CD4-positive, CD25-positive, alpha-beta regulatory T cell (primary cell): ENCODE measurements around the gene ZFC3H1. TPM values are rescaled to one million over a fixed set of nuclear protein-coding genes. Genes with fewer than 3 reads are reported as not detected.
A peak's percentile ranks its signal among the peaks of the same experiment; 100 is the strongest.

Experiments
- ATAC-seq, 2 donors: fragments of 150-1000 bp; cut with Tn5 transposase; one replicate each; pipeline ENCODE4 v1.10.0; 2021; ENCODE audit warnings: low read depth in 2 of 2, moderate number of reproducible peaks in 2 of 2, moderate library complexity in 1 of 2
- DNase-seq, 3 donors: peaks; one replicate each; pipeline versions ENCODE4 v3.0.0 to v3.0.0-alpha.2; 2012 to 2022; ENCODE audit warnings: mixed read lengths in 1 of 3
- H3K27ac ChIP-seq: one replicate; pipeline ENCODE4 v1.7.0; 2013; ENCODE audit warnings: mild to moderate bottlenecking, low read length; ENCODE audit not compliant: insufficient read depth, poor library complexity, severe bottlenecking
- H3K27me3 ChIP-seq: one replicate; pipeline ENCODE4 v1.7.0; 2013; ENCODE audit warnings: low read length; ENCODE audit not compliant: control insufficient read depth, insufficient read depth
- H3K36me3 ChIP-seq: one replicate; pipeline ENCODE4 v1.7.0; 2013; ENCODE audit warnings: mild to moderate bottlenecking, low read length, moderate library complexity; ENCODE audit not compliant: control insufficient read depth, insufficient read depth
- H3K4me1 ChIP-seq: 2 replicates; pipeline ENCODE4 v1.7.0; 2013; ENCODE audit warnings: mild to moderate bottlenecking, low read length; ENCODE audit not compliant: insufficient read depth, control insufficient read depth, poor library complexity, severe bottlenecking
- H3K4me3 ChIP-seq: one replicate; pipeline ENCODE4 v1.7.0; 2013; ENCODE audit warnings: low read depth, mild to moderate bottlenecking, low read length, moderate library complexity
- H3K9me3 ChIP-seq, 2 experiments: 1 replicate in 1 of 2; 2 replicates in 1 of 2; pipeline ENCODE4 v1.7.0; 2013; ENCODE audit warnings: low read length in 2 of 2, mild to moderate bottlenecking in 1 of 2, moderate library complexity in 1 of 2; ENCODE audit not compliant: control insufficient read depth in 2 of 2
- H3K27ac Mint-ChIP-seq, 3 donors: one replicate each; pipeline ENCODE4 v1.8.0; 2020 to 2022; ENCODE audit warnings: mild to moderate bottlenecking in 3 of 3, mixed read lengths in 3 of 3, moderate library complexity in 2 of 3
- H3K27me3 Mint-ChIP-seq: one replicate; pipeline ENCODE4 v1.8.0; 2022; ENCODE audit warnings: mild to moderate bottlenecking, mixed read lengths
- H3K36me3 Mint-ChIP-seq: one replicate; pipeline ENCODE4 v1.8.0; 2020; ENCODE audit warnings: mixed read lengths
- H3K4me1 Mint-ChIP-seq, 4 donors: one replicate each; pipeline ENCODE4 v1.8.0; 2020 to 2022; ENCODE audit warnings: mixed read lengths in 4 of 4, mild to moderate bottlenecking in 1 of 4
- H3K4me3 Mint-ChIP-seq, 4 donors: one replicate each; pipeline ENCODE4 v1.8.0; 2020 to 2022; ENCODE audit warnings: mild to moderate bottlenecking in 4 of 4, mixed read lengths in 4 of 4, moderate library complexity in 3 of 4
- H3K9me3 Mint-ChIP-seq, 7 donors: one replicate each; pipeline ENCODE4 v1.8.0; 2020 to 2022; ENCODE audit warnings: mixed read lengths in 7 of 7, mild to moderate bottlenecking in 3 of 7, moderate library complexity in 2 of 7
- polyA plus RNA-seq, 4 donors: library from polyadenylated mRNA; unstranded; fragments of 300-500 nt; fragmentation: Illumina TruSeq; gene quantifications; one replicate each; pipeline ENCODE4 v1.2.3, GENCODE V29; 2021
- total RNA-seq: library from RNA; stranded (reverse); gene quantifications from one replicate; pipeline ENCODE4 v1.2.3, GENCODE V29; 2022

Gene ZFC3H1
- total and polyA plus RNA-seq, 5 donors from 2014 or later: 20.0 to 155 (median 29.1) TPM

DNA sequence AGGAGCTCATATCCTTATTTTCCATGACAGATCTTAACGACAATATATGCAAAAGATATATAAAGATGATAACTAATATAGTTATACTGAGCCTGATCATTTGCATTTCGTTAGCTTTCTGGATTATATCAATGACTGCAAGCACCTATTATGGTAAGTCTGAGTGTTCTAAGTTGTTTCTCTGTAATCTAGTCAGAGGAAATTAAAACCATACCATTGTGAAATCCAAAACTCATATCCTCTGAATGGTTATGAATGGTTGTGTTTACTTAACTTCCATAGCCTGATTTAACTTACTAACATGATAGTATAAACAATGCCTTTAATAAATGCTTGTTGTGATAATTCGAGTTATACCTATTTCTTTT, 23.0 kb upstream of the ZFC3H1 start:
- Mint-ChIP-seq H3K27me3 (peaks cover 4% of the 10 kb centered on the region), H3K36me3 (peaks cover 2% of the 10 kb centered on the region), H3K27ac (peak overlapping the region; percentile 83 to 94 (median 90)), H3K9me3 (no peaks in the 10 kb centered on the region), H3K4me1 (peaks cover 17 to 41% (median 32%) of the 10 kb centered on the region in 4 donors), H3K4me3 (peak overlapping the region; percentile 90 to 98 (median 94))
- Histone ChIP-seq H3K36me3 (no peaks in the 10 kb centered on the region), H3K4me3 (peak overlapping the region; percentile 98), H3K27ac (peak overlapping the region; percentile 85), H3K27me3 (no peaks in the 10 kb centered on the region), H3K9me3 (no peaks in the 10 kb centered on the region), H3K4me1 (peaks cover 36% of the 10 kb centered on the region)
- DNase-seq (no peak), ATAC-seq (peak in 1 of 2 donors; percentile 12)

DNA sequence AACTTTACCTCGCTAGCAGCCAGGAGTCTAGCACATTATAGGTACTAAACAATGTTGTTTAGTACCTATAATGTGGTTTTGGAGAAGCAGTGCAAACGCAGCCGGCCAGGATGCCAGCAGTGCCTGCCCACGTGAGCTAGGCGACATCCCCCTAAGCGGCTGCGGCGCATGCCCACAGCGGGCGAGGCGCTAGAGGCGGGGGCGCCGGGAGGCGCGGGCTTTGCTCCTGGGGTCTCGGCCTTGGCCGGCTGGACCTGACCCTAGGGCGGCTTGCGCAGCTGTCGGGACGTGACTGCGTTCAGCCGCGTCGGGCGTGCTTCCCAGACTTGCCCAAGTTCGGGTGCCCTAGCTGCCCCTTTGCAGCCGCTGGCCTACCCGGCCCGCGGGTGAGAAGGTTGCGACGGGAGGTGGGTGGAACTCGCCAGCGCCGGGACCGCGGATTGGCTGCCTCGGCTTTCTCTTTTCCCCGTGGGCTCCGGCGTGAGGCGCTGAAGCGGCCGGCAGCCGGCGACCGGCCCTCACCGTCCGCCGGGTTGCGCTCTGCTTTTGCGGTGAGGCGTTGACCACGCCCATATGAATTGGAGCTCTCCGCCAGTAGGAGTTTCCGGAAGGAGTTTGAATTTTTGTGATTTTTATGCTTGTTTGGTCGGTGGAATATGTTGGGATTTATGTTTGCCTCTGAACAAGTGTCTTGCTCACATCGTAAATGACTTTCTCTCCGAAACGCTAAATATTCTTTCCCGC, 22.4 kb upstream of the ZFC3H1 start, which contains the start of gene TMEM19:
TSS of gene TMEM19 (plus strand) at position 169 of the 744 bp plus-strand sequence. CDS start 599 bp downstream, outside the sequence.
- peak; percentile 73 to 90 (median 84) for DNase-seq
- no peaks in the 10 kb centered on the region for H3K9me3 Mint-ChIP-seq
- no peaks in the 10 kb centered on the region for H3K27me3 ChIP-seq
- H3K27ac ChIP-seq: peak within 1 kb of the TSS; percentile 85
- H3K4me1 ChIP-seq: peaks cover 36% of the 10 kb centered on the region
- peaks cover 16 to 39% (median 31%) of the 10 kb centered on the region in 4 donors for H3K4me1 Mint-ChIP-seq
- no peaks in the 10 kb centered on the region for H3K9me3 ChIP-seq
- peaks cover 4% of the 10 kb centered on the region for H3K27me3 Mint-ChIP-seq
- peak; percentile 89 to 91 for ATAC-seq
- peak within 1 kb of the TSS; percentile 83 to 94 (median 90) for H3K27ac Mint-ChIP-seq
- peak within 1 kb of the TSS; percentile 90 to 98 (median 94) for H3K4me3 Mint-ChIP-seq
- H3K36me3 Mint-ChIP-seq: no peaks in the 10 kb centered on the region
- H3K36me3 ChIP-seq: no peaks in the 10 kb centered on the region
- peak within 1 kb of the TSS; percentile 98 for H3K4me3 ChIP-seq

DNA sequence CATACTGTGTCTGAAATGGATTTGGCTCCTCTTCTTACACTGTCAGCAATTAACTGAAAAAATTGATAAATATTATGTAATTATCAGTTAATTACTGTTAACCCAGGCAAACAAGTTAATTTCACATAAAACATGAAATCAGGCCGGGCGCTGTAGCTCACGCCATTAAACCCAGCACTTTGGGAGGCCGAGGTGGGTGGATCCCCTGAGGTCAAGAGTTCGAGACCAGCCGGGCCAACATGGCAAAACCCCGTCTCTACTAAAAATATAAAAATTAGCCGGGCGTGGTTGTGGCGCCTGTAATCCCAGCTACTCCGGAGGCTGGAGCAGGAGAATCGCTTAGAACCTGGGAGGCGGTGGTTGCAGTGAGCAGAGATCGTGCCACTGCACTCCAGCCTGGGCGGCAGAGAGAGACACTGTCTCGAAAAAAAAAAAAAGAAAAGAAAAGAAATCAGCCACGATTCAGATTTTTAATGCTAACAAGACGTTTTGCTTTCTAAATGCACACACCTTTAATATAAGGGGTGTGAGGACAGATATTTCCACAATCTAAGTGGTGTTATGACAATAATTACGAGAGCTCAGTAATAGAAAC, 21.8 kb upstream of the ZFC3H1 start:
- no peaks in the 10 kb centered on the region for H3K36me3 ChIP-seq
- Mint-ChIP-seq H3K27ac (peak overlapping the region; percentile 83 to 94 (median 87)), H3K4me1 (peaks cover 16 to 34% (median 28%) of the 10 kb centered on the region in 4 donors), H3K36me3 (no peaks in the 10 kb centered on the region), H3K4me3 (peak overlapping the region; percentile 90 to 98 (median 94)), H3K9me3 (no peaks in the 10 kb centered on the region), H3K27me3 (peaks cover 4% of the 10 kb centered on the region)
- peaks cover 36% of the 10 kb centered on the region for H3K4me1 ChIP-seq
- DNase-seq (no peak), ATAC-seq (no peak)
- H3K27ac ChIP-seq: peak overlapping the region; percentile 85
- H3K9me3 ChIP-seq: no peaks in the 10 kb centered on the region
- H3K4me3 ChIP-seq: peak overlapping the region; percentile 98
- H3K27me3 ChIP-seq: no peaks in the 10 kb centered on the region

DNA sequence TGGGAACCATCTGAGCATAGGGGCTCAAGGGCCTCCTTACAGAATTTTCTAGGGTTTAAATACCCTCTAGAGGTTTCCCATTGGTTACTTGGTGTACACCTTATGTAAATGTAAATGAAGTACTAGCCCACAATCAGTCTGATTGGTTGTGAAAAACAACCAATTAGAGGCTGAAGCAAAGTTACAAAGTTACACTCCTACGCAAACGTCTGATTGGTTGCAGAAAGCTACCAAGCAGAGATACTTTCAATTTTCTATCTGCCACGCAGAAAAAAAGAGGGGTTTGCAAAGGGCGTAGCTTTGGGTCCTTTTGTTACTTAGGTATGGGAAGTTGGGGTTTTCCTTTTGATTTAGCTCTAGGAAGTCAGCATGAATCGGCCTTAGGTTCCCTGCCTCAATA, 20.4 kb upstream of the ZFC3H1 start:
- peak overlapping the region; percentile 46 to 98 (median 60) for H3K4me3 Mint-ChIP-seq
- Histone ChIP-seq H3K4me1 (peaks cover 36% of the 10 kb centered on the region), H3K27me3 (no peaks in the 10 kb centered on the region), H3K27ac (peak overlapping the region; percentile 33), H3K9me3 (no peaks in the 10 kb centered on the region), H3K36me3 (no peaks in the 10 kb centered on the region), H3K4me3 (peak overlapping the region; percentile 59)
- no peaks in the 10 kb centered on the region for H3K36me3 Mint-ChIP-seq
- H3K9me3 Mint-ChIP-seq: no peaks in the 10 kb centered on the region
- H3K27ac Mint-ChIP-seq: no peak overlapping the region
- peak in 2 of 3 donors; percentile 34 to 58 for DNase-seq
- no peak for ATAC-seq
- peaks cover 15 to 32% (median 21%) of the 10 kb centered on the region in 4 donors for H3K4me1 Mint-ChIP-seq
- H3K27me3 Mint-ChIP-seq: peaks cover 4% of the 10 kb centered on the region

DNA sequence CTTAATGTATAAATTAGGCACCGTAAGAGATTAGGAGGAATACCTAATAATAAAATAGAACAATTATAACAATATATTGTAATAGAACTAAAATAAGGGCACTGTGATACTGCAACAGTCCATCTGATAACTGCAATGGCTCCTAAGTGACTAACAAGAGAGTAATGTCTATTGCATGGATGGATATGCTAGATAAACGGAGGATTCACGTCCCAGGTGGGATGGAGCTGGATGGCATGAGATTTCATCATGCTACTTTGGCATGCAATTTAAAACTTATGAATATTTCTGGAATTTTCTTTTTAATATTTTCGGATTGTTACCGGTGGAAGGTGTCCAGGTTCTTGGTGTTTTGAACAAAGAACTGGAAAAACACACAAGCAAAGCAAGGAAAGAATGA, 20.0 kb upstream of the ZFC3H1 start:
- Histone ChIP-seq H3K36me3 (no peaks in the 10 kb centered on the region), H3K4me3 (no peak overlapping the region), H3K27me3 (no peaks in the 10 kb centered on the region), H3K27ac (no peak overlapping the region), H3K4me1 (peaks cover 34% of the 10 kb centered on the region), H3K9me3 (no peaks in the 10 kb centered on the region)
- Mint-ChIP-seq H3K4me1 (peaks cover 13 to 28% (median 19%) of the 10 kb centered on the region in 4 donors), H3K27ac (no peak overlapping the region), H3K27me3 (peaks cover 4% of the 10 kb centered on the region), H3K36me3 (no peaks in the 10 kb centered on the region), H3K4me3 (peak overlapping the region in 3 of 4 donors; percentile 54 to 98 (median 67)), H3K9me3 (no peaks in the 10 kb centered on the region)
- ATAC-seq: no peak
- no peak for DNase-seq

DNA sequence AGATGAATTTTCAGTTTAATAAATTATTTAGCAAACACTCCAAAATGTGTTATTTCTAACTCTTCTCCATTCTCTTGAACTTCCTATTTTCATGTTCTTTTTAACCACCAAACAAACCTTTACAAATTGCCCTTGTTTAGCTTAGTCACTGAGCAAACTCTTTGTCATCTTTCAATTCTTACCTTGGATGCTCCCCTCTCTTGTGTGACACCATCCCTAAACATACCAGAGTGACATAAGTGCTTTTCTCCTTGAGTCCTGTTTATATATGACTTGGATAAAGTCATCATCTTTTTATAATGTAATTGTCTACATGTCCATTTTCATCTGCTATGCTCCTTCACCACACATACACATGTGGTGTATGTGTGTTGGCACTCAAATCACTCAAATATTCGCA, 18.8 kb upstream of the ZFC3H1 start:
- Histone ChIP-seq H3K4me3 (no peak overlapping the region), H3K27me3 (no peaks in the 10 kb centered on the region), H3K27ac (no peak overlapping the region), H3K9me3 (no peaks in the 10 kb centered on the region), H3K36me3 (no peaks in the 10 kb centered on the region), H3K4me1 (peaks cover 26% of the 10 kb centered on the region)
- Mint-ChIP-seq H3K27me3 (peaks cover 4% of the 10 kb centered on the region), H3K36me3 (no peaks in the 10 kb centered on the region), H3K4me1 (peaks cover 4 to 16% (median 11%) of the 10 kb centered on the region in 4 donors), H3K4me3 (no peak overlapping the region), H3K9me3 (no peaks in the 10 kb centered on the region), H3K27ac (peak overlapping the region in 1 of 3 donors; percentile 2)
- ATAC-seq (no peak), DNase-seq (no peak)

DNA sequence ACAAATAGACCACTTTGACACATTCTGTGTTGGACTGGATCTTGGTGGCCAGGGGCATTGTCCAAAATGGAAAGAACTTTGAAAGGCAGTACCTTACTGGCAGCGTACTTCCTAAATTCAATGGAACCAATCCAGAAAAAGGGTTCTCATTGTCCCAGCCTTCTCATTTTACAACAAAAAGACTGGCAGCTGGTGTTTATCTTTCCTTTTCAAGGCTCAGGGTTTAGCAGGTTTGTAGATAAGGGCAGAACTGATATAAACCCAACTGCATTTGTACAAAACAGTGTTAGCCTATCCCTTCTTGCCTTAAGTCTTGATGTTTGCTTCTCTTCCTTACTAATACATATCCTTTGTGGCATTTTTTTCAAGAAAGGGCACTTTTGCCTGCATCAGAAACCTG, 8.2 kb upstream of the ZFC3H1 start:
- H3K9me3 Mint-ChIP-seq: peaks cover 0 to 1% (median 0%) of the 10 kb centered on the region in 7 donors
- Histone ChIP-seq H3K4me3 (no peak overlapping the region), H3K9me3 (no peaks in the 10 kb centered on the region), H3K27me3 (no peaks in the 10 kb centered on the region), H3K36me3 (no peaks in the 10 kb centered on the region), H3K27ac (no peak overlapping the region), H3K4me1 (no peaks in the 10 kb centered on the region)
- DNase-seq (no peak), ATAC-seq (no peak)
- H3K27me3 Mint-ChIP-seq: no peaks in the 10 kb centered on the region
- peak overlapping the region in 1 of 4 donors; percentile 7 for H3K4me3 Mint-ChIP-seq
- peak overlapping the region in 2 of 3 donors; percentile 19 to 38 for H3K27ac Mint-ChIP-seq
- H3K4me1 Mint-ChIP-seq: peaks cover 14 to 18% (median 15%) of the 10 kb centered on the region in 4 donors
- peaks cover 20% of the 10 kb centered on the region for H3K36me3 Mint-ChIP-seq
